ENCODE data around the gene GPC6. TPM values are rescaled to one million over a fixed set of nuclear protein-coding genes. Genes with fewer than 3 reads are reported as not detected.

Gene GPC6
- total RNA-seq, 1 experiment from 2014 or later = 0.22 TPM

- TF ChIP-seq, protein P1, sequence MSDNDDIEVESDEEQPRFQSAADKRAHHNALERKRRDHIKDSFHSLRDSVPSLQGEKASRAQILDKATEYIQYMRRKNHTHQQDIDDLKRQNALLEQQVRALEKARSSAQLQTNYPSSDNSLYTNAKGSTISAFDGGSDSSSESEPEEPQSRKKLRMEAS (IDR thresholded peaks at IDR 0.05) = no peak
- TF ChIP-seq ZNF274 (IDR thresholded peaks at IDR 0.05; ENCODE audit: low read depth, low read length) = no peak
- TF ChIP-seq ATF3 (IDR thresholded peaks at IDR 0.05) = no peak
- TF ChIP-seq SP1 (IDR thresholded peaks at IDR 0.05; ENCODE audit: low read depth) = no peak
- no peak for TF ChIP-seq CBX3 (IDR thresholded peaks at IDR 0.05; ENCODE audit: low read depth)
- TF ChIP-seq, protein P2, sequence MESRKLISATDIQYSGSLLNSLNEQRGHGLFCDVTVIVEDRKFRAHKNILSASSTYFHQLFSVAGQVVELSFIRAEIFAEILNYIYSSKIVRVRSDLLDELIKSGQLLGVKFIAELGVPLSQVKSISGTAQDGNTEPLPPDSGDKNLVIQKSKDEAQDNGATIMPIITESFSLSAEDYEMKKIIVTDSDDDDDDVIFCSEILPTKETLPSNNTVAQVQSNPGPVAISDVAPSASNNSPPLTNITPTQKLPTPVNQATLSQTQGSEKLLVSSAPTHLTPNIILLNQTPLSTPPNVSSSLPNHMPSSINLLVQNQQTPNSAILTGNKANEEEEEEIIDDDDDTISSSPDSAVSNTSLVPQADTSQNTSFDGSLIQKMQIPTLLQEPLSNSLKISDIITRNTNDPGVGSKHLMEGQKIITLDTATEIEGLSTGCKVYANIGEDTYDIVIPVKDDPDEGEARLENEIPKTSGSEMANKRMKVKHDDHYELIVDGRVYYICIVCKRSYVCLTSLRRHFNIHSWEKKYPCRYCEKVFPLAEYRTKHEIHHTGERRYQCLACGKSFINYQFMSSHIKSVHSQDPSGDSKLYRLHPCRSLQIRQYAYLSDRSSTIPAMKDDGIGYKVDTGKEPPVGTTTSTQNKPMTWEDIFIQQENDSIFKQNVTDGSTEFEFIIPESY (IDR thresholded peaks at IDR 0.05; ENCODE audit: extremely low read depth, insufficient replicate concordance, low read length) = no peak
- TF ChIP-seq EGR1 (IDR thresholded peaks at IDR 0.05; ENCODE audit: low read depth) = no peak
- TF ChIP-seq CTCF (IDR thresholded peaks at IDR 0.05 in 2 of 3, conservative IDR thresholded peaks at IDR 0.05 in 1 of 3; ENCODE audit: borderline replicate concordance in 1 of 3, insufficient read depth in 1 of 3, low read depth in 2 of 3, low read length in 2 of 3) = no peak
- TF ChIP-seq JUND (IDR thresholded peaks at IDR 0.05) = no peak
- no peak for TF ChIP-seq ELF1 (IDR thresholded peaks at IDR 0.05; ENCODE audit: borderline replicate concordance, low read depth)
- no peak for TF ChIP-seq FOSL1 (IDR thresholded peaks at IDR 0.05; ENCODE audit: low read depth)
- H2AFZ ChIP-seq (ENCODE audit: low read depth, low read length, poor library complexity, severe bottlenecking) = no peak overlapping the region
- no TSS peak for BruUV-seq (replicated peaks)
- ChIA-PET CTCF (no interaction called here), POLR2A (no interaction called here), RAD21 (ENCODE audit: low non-redundant PET in 1 of 2, low total read pairs in 2 of 2, uncharacterized antibody in 2 of 2, unreplicated experiment in 2 of 2) (no interaction called here)
- H3K36me3 ChIP-seq (ENCODE audit: control insufficient read depth in 1 of 2, insufficient read depth in 2 of 2, low read length in 2 of 2) = no peaks in the 10 kb centered on the region
- H3K4me2 ChIP-seq (ENCODE audit: low read length) = no peak overlapping the region
- H3K79me2 ChIP-seq (ENCODE audit: insufficient read depth, low read length) = no peaks in the 10 kb centered on the region
- intact Hi-C loops (cut with micrococcal nuclease) = no loop called here
- no peak overlapping the region for H3K27ac ChIP-seq (ENCODE audit: low read depth, low read length)
- H3K4me1 ChIP-seq (ENCODE audit: control insufficient read depth in 1 of 2, insufficient read depth in 2 of 2, low read length in 2 of 2) = no peaks in the 10 kb centered on the region
- H3K9ac ChIP-seq (ENCODE audit: low read length) = no peak overlapping the region
- H3K27me3 ChIP-seq (ENCODE audit: insufficient read depth, low read length) = no peaks in the 10 kb centered on the region
- H3K9me2 ChIP-seq (ENCODE audit: insufficient read depth) = no peaks in the 10 kb centered on the region
- H4K20me1 ChIP-seq (ENCODE audit: insufficient read depth) = no peaks in the 10 kb centered on the region
- ATAC-seq (no peak), DNase-seq (ENCODE audit: low read depth, low spot score) (no peak)
- H3K4me3 ChIP-seq (replicated peaks in 1 of 2; ENCODE audit: low read depth in 1 of 2, low read length in 2 of 2) = no peak overlapping the region
- H3K9me3 ChIP-seq (ENCODE audit: control insufficient read depth in 1 of 2, insufficient read depth in 1 of 2, low read depth in 1 of 2, low read length in 2 of 2) = peaks cover 4 to 18% of the 10 kb centered on the region in 2 experiments; a peak in 2 of 4 replicates
Measured at GRCh38 chr13:93226065-93226622, 463 bp upstream of the GPC6 start.
